Thyroid gland (tissue), 4 donors: Measurements from ENCODE around the gene ADAMTSL3.

ENCODE experiments used
- CTCF ChIP-seq, 6 experiments: fragments of 200-600 bp in 3 of 6; fragments of 450-650 bp in 3 of 6; sonication (generic) in 3 of 6; IDR thresholded peaks; one replicate each; pipeline ENCODE4 v1.5.1; 2016 to 2019; ENCODE audit warnings: antibody characterized with exemption in 6 of 6, mild to moderate bottlenecking in 2 of 6, inconsistent platforms in 1 of 6, moderate library complexity in 1 of 6
- POLR2A ChIP-seq, 2 donors: fragments of 450-650 bp; IDR thresholded peaks; one replicate each; pipeline ENCODE4 v1.6.1; 2017; ENCODE audit warnings: antibody characterized with exemption in 2 of 2, mild to moderate bottlenecking in 2 of 2, moderate library complexity in 1 of 2

- no peak for TF ChIP-seq CTCF (IDR thresholded peaks at IDR 0.05)
- TF ChIP-seq POLR2A (IDR thresholded peaks at IDR 0.05): no peak
These were observed 380.1 kb downstream of the ADAMTSL3 start for GRCh38 chr15:84033793-84034553.
